GM23248 (cell line): ENCODE results near the gene CNTN6.

Experiments
- EZH2 ChIP-seq: fragments of 200-600 bp; sonication (generic); IDR thresholded peaks from 2 replicates; pipeline ENCODE4 v1.6.1; 2018; ENCODE audit warnings: antibody characterized with exemption, mild to moderate bottlenecking; ENCODE audit not compliant: insufficient read depth, poor library complexity, severe bottlenecking
- EZH2phosphoT487 ChIP-seq: fragments of 200-600 bp; sonication (generic); IDR thresholded peaks from 2 replicates; pipeline ENCODE4 v1.6.1; 2018; ENCODE audit warnings: antibody characterized with exemption, moderate library complexity, mild to moderate bottlenecking, low read depth; ENCODE audit not compliant: insufficient read depth

DNA sequence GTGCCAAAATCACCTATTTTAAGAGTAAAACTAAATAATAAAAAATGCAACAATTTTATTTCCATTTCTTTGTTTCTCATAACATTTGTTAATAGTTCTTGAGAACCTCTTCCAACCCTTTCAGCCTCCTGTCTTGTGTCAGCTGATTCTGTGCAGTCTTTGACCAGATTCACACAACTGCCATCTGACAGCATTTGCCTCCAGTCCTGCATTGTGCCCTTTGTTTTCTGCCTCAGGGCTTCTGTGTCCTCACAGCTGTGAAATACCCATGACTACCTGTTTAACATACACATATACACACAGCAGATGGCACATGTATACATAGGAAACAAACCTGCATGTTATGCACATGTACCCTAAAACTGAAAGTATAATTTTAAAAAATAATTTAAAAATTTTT is 13.2 kb upstream of the CNTN6 start:
- no peak for TF ChIP-seq EZH2phosphoT487
- no peak for TF ChIP-seq EZH2
